HG03457 (cell line): ENCODE data around the gene CAMTA1.

Source experiments
- ATAC-seq: cut with Tn5 transposase; IDR thresholded peaks from one replicate; pipeline ENCODE4 v1.9.1; 2021; ENCODE audit warnings: moderate number of reproducible peaks; ENCODE audit not compliant: unreplicated experiment

CAMTA1 gene

GRCh38 chr1:7721940-7722669, 936.9 kb downstream of the CAMTA1 start:
- ATAC-seq: no peak

GRCh38 chr1:7722670-7723012, 937.4 kb downstream of the CAMTA1 start:
- ATAC-seq: no peak

DNA sequence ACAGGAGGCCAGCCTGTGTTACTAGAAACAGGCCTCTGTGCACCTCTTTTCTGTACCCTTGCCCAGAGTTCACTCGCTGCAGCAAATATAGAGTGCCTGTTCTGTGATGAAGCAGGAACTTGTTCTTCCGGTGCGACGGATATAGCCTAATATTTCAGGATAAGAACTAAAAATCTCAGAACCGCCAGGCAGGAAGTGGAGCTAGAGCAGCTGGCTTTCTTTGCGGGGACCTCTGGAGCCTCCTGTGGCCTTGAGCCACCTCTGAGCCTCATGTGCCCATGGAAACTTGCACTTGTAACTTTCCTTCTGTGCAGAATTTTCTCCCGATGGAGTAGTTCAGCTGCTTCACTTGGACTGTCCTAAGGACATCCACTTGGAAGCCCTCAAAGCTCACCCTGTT, 941.4 kb downstream of the CAMTA1 start:
- no peak for ATAC-seq

GRCh38 chr1:7727809-7728471, 942.7 kb downstream of the CAMTA1 start:
- ATAC-seq: no peak

DNA sequence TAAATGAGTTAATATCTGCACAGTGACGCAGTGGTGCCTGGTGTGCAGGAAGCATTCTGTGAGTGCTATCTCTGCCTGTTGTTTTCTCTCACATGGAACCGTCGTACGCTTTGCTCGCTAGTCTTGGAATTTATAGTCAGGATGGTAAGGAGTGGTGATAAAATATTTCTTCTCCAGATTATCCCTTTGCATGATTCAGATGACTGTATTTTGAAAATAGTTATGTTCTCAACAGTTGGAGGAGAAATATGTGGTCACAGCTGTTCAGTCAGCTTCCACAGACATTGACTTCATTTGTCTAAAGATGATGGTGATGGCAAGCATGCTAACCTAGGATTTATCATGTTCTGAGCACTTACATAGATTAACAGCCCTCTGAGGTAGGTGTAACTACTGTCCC, 944.5 kb downstream of the CAMTA1 start:
- ATAC-seq: no peak

DNA sequence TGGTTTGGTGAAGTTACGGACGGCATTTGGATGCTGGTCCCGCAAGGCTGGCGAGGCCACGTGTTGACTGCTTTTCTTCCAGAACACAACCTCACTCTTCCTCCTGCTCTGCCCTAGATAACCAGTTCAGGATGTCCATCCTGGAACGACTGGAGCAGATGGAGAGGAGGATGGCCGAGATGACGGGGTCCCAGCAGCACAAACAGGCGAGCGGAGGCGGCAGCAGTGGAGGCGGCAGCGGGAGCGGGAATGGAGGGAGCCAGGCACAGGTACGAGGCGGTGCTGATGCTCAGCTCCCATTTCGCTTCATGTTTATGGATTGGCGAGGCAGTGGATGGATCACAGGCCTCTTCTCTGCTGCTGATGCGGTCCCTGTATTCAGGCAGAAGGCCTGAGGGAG, 947.1 kb downstream of the CAMTA1 start:
- no peak for ATAC-seq

- no peak for ATAC-seq
Measured at GRCh38 chr1:7733276-7733675, 948.0 kb downstream of the CAMTA1 start.

- ATAC-seq: no peak
Measured at GRCh38 chr1:7738044-7738443, 952.8 kb downstream of the CAMTA1 start.

GRCh38 chr1:7743346-7743745, 958.1 kb downstream of the CAMTA1 start:
- no peak for ATAC-seq

GRCh38 chr1:7744882-7745281, 959.6 kb downstream of the CAMTA1 start:
- ATAC-seq: no peak

DNA sequence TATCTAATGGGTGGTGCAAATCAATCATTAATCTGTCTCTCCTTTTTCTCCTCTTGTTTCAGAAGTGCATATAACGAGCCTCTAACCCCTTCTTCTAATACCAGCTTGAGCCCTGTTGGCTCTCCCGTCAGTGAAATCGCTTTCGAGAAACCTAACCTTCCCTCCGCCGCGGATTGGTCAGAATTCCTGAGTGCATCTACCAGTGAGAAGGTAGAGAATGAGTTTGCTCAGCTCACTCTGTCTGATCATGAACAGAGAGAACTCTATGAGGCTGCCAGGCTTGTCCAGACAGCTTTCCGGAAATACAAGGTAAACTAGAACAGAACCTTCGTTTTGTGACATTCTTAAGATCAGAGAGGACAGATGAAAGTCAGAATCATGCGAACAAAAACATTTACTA, 960.5 kb downstream of the CAMTA1 start:
- no peak for ATAC-seq

GRCh38 chr1:7747605-7748004, 962.4 kb downstream of the CAMTA1 start:
- no peak for ATAC-seq

GRCh38 chr1:7749126-7749525, 963.9 kb downstream of the CAMTA1 start:
- no peak for ATAC-seq

- ATAC-seq: no peak
Measured at GRCh38 chr1:7751174-7751573, 965.9 kb downstream of the CAMTA1 start.

- no peak for ATAC-seq
Measured at GRCh38 chr1:7752512-7753417, 967.5 kb downstream of the CAMTA1 start.

DNA sequence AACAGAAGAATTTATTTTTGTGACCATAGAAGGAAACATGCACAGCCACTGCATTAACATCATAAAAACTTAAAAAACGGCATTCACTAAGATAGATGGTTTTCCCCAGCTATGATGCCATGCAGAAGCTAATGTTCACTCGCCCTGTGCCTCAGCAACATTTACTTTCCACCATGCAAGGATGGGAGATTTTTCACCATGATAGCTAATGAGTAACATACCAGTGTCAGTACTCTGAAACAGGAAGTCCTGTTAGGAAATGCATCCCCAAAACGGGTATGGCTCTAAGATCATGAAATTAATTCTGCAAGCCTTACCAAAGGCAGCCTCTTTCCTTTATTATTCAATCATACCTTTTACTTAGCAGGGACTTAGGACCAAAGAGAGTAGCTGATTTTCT, 968.4 kb downstream of the CAMTA1 start:
- no peak for ATAC-seq

- ATAC-seq: no peak
Measured at GRCh38 chr1:7754234-7754633, 969.0 kb downstream of the CAMTA1 start.

GRCh38 chr1:7755448-7755847, 970.2 kb downstream of the CAMTA1 start:
- ATAC-seq: no peak

DNA sequence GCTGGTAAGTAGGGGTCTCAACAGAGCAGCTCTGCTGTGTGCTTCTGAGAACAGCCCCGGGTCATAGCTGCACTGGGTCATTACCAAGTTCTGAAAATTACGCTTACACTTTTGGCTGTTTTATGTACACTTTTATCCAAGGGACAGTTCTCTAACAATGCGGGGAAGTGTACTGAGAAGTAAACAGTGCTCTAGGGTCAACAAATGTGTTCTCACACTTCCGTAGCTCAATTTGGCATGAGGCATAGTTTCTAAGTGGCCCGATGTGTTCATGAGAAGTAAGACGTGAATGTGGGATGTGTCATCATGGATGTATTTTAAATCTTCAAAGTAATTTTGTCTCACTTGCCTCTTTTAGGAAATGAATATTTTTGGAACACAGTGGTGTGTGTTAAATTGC, 975.0 kb downstream of the CAMTA1 start:
- ATAC-seq: no peak

- no peak for ATAC-seq
Measured at GRCh38 chr1:7761103-7761502, 975.8 kb downstream of the CAMTA1 start.

DNA sequence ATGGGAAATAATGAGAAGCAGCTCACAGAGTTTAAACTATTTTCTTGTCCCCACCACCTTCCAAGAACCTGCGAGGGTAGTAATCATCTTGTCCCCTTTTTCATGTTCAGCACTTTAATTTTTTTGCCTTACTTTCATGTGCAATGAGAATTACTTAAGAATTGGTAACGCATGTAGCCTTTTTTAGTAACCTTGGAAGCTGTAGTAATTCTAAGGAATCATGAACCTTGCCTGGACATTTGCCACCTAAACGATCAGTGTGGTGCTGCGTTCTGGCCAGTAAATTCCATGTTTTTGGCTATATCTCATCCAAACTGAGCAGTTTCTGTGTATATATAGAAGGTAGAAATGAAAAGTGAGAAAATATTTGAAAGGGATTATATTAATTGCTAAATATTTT, 981.9 kb downstream of the CAMTA1 start:
- ATAC-seq: no peak

GRCh38 chr1:7768583-7768982, 983.3 kb downstream of the CAMTA1 start:
- ATAC-seq: no peak
